ENCODE results near the gene CERS2. TPM values are rescaled to one million over a fixed set of nuclear protein-coding genes. Genes with fewer than 3 reads are reported as not detected.
A peak's percentile ranks its signal among the peaks of the same experiment; 100 is the strongest.

CERS2 gene
- polyA plus RNA-seq, 1 experiment, result 217 TPM

- Histone ChIP-seq H3K27me3 (ENCODE audit: control insufficient read depth, insufficient read depth, low read length) (no peaks in the 10 kb centered on the region), H3K27ac (ENCODE audit: low read depth, low read length) (peak overlapping the region; percentile 21), H3K9me3 (ENCODE audit: control insufficient read depth, insufficient read depth, low read length) (no peaks in the 10 kb centered on the region), H3K4me3 (ENCODE audit: low read depth, low read length) (no peak overlapping the region)
- CTCF ChIA-PET, result interaction anchor here (1.6 kb wide), 1 partner anchor 18 kb away, joined by 5 read pairs; no protein-coding TSS in a partner anchor
- POLR2A ChIA-PET, result no interaction called here
- TF ChIP-seq, protein P1, sequence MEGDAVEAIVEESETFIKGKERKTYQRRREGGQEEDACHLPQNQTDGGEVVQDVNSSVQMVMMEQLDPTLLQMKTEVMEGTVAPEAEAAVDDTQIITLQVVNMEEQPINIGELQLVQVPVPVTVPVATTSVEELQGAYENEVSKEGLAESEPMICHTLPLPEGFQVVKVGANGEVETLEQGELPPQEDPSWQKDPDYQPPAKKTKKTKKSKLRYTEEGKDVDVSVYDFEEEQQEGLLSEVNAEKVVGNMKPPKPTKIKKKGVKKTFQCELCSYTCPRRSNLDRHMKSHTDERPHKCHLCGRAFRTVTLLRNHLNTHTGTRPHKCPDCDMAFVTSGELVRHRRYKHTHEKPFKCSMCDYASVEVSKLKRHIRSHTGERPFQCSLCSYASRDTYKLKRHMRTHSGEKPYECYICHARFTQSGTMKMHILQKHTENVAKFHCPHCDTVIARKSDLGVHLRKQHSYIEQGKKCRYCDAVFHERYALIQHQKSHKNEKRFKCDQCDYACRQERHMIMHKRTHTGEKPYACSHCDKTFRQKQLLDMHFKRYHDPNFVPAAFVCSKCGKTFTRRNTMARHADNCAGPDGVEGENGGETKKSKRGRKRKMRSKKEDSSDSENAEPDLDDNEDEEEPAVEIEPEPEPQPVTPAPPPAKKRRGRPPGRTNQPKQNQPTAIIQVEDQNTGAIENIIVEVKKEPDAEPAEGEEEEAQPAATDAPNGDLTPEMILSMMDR (IDR thresholded peaks at IDR 0.05; ENCODE audit: low read depth, low read length), result no peak
- DNase-seq (ENCODE audit: low read depth, low spot score), result no peak
Measured at GRCh38 chr1:150961756-150962155, 12.9 kb downstream of the CERS2 start.

DNA sequence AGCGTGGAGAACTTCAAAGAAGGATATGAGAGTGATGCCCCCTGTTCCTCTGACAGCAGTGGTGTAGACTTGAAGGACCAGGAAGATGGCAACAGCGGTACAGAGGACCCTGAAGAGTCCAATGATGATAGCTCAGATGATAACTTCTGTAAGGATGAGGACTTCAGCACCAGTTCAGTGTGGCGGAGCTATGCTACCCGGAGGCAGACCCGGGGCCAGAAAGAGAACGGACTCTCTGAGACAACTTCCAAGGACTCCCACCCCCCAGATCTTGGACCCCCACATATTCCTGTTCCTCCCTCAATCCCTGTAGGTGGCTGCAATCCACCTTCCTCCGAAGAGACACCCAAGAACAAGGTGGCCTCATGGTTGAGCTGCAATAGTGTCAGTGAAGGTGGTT lies 14.0 kb downstream of the CERS2 start:
- Histone ChIP-seq H3K9me3 (ENCODE audit: control insufficient read depth, insufficient read depth, low read length) (no peaks in the 10 kb centered on the region), H3K27ac (ENCODE audit: low read depth, low read length) (no peak overlapping the region), H3K4me3 (ENCODE audit: low read depth, low read length) (no peak overlapping the region), H3K27me3 (ENCODE audit: control insufficient read depth, insufficient read depth, low read length) (no peaks in the 10 kb centered on the region)
- TF ChIP-seq, protein P1 (IDR thresholded peaks at IDR 0.05; ENCODE audit: low read depth, low read length), result no peak
- no peak for DNase-seq (ENCODE audit: low read depth, low spot score)
- ChIA-PET POLR2A (interaction anchor here (0.6 kb wide), 1 partner anchor 39 kb away, joined by 3 read pairs; no protein-coding TSS in a partner anchor), CTCF (no interaction called here)

- ChIA-PET POLR2A (interaction anchor here (0.6 to 1.0 kb wide), 2 partner anchors 11 to 594 kb away, joined by 4 to 11 read pairs; partner anchors contain the start of gene RPRD2), CTCF (interaction anchor here (0.6 to 2.8 kb wide), 4 partner anchors 9 to 441 kb away, joined by 3 to 13 read pairs (median 4); no protein-coding TSS in a partner anchor)
- TF ChIP-seq, protein P1 (IDR thresholded peaks at IDR 0.05; ENCODE audit: low read depth, low read length), result no peak
- no peaks in the 10 kb centered on the region for H3K9me3 ChIP-seq (ENCODE audit: control insufficient read depth, insufficient read depth, low read length)
- H3K4me3 ChIP-seq (ENCODE audit: low read depth, low read length), result no peak overlapping the region
- H3K27me3 ChIP-seq (ENCODE audit: control insufficient read depth, insufficient read depth, low read length), result no peaks in the 10 kb centered on the region
- DNase-seq (ENCODE audit: low read depth, low spot score), result no peak
- H3K27ac ChIP-seq (ENCODE audit: low read depth, low read length), result no peak overlapping the region
Measured at GRCh38 chr1:150957666-150958065, 17.0 kb downstream of the CERS2 start.

DNA sequence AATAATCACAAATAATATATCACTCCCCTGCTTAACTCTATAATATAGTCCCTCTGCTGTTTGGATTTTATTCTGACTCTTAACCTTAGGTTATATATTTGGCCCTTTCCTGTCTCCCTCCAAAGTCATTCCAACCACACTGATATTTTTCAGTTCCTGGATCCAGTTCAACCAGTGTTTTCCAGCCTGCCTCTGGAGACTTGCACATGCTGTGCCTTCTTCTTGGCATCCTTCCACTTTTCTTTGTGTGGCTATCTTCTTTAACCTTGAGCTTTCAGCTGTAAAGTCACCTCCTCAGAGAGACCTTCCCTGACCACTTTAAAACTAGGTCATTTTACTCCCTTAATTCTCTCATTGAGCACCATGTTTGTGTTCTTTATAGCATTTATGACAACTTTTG lies 19.4 kb downstream of the CERS2 start:
- no peaks in the 10 kb centered on the region for H3K9me3 ChIP-seq (ENCODE audit: control insufficient read depth, insufficient read depth, low read length)
- TF ChIP-seq, protein P1 (IDR thresholded peaks at IDR 0.05; ENCODE audit: low read depth, low read length), result no peak
- no peaks in the 10 kb centered on the region for H3K27me3 ChIP-seq (ENCODE audit: control insufficient read depth, insufficient read depth, low read length)
- POLR2A ChIA-PET, result no interaction called here
- CTCF ChIA-PET, result no interaction called here
- H3K27ac ChIP-seq (ENCODE audit: low read depth, low read length), result no peak overlapping the region
- no peak for DNase-seq (ENCODE audit: low read depth, low spot score)
- H3K4me3 ChIP-seq (ENCODE audit: low read depth, low read length), result no peak overlapping the region

GRCh38 chr1:150954708-150955107 lies 19.9 kb downstream of the CERS2 start:
- ChIA-PET POLR2A (no interaction called here), CTCF (no interaction called here)
- Histone ChIP-seq H3K4me3 (ENCODE audit: low read depth, low read length) (no peak overlapping the region), H3K9me3 (ENCODE audit: control insufficient read depth, insufficient read depth, low read length) (no peaks in the 10 kb centered on the region), H3K27ac (ENCODE audit: low read depth, low read length) (no peak overlapping the region), H3K27me3 (ENCODE audit: control insufficient read depth, insufficient read depth, low read length) (no peaks in the 10 kb centered on the region)
- TF ChIP-seq, protein P1 (IDR thresholded peaks at IDR 0.05; ENCODE audit: low read depth, low read length), result no peak
- no peak for DNase-seq (ENCODE audit: low read depth, low spot score)

Measured in AG04450 (cell line).